Ramos (cell line): ENCODE results near the gene ZBTB1.
"Not testable (repeated sequence)": the region's sequence is repeated elsewhere in the genome, so short reads cannot be mapped to it uniquely, and the experiment has no call there.

Experiments used
- in situ Hi-C: fragments of 300-500 bp; cut with MboI; formaldehyde crosslinking; loops from one replicate; pipeline ENCODE4 v1.14.3; 2022; ENCODE audit warnings: low sequenced_read_pairs; ENCODE audit not compliant: unreplicated experiment

Gene ZBTB1

DNA sequence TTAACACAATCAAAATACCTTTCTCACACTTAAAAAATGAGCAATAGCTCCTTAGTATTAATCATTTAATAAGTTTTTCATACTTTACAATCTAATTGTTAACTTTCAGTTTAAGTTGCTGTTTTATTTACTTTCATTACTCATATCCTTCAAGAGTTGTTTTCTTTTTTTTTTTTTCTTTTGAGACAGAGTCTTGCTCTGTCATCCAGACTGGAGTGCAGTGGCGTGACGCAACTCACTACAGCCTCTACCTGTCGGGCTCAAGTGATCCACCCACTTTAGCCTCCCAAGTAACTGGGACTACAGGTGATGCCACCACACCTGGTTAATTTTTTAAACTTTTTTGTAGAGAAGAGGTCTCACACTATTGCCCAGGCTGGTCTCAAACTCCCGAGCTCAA, 16.1 kb downstream of the ZBTB1 start:
- in situ Hi-C loops, result no loop called here

DNA sequence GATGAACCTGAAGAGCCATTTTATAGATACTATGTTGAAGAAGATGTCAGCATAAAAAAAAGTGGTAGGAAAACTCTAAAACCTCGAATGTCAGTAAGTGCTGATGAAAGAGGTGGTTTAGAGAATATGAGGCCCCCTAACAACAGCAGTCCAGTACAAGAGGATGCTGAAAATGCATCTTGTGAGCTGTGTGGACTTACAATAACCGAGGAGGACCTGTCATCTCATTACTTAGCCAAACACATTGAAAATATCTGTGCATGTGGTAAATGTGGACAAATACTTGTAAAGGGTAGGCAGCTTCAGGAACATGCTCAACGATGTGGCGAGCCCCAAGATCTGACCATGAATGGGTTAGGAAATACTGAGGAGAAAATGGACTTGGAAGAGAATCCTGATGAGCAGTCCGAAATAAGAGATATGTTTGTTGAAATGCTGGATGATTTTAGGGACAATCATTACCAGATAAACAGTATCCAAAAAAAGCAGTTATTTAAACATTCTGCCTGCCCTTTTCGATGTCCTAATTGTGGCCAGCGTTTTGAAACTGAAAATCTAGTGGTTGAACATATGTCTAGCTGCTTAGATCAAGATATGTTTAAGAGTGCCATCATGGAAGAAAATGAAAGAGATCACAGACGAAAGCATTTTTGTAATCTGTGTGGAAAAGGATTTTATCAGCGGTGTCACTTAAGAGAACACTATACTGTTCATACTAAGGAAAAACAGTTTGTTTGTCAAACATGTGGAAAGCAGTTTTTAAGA, 18.2 kb downstream of the ZBTB1 start:
- in situ Hi-C loops, result no loop called here

DNA sequence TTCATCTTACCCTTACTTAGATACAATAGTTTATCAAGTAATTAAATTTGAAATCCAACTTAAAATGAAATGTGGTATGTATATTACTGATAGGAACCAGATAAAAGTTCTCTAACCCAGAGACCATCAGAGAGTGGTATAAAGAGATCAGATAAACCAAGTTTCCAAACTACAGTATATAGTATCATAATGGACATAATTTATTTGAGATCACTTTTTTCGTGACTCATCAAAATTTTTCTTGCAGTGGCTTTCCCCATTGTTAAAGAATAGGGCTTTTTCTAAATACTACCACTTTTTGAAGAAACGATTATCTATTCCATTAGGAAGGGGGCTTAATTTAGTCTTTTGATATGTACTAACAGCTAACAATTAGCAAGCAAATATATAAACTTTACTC, 20.8 kb downstream of the ZBTB1 start:
- in situ Hi-C loops, result no loop called here

DNA sequence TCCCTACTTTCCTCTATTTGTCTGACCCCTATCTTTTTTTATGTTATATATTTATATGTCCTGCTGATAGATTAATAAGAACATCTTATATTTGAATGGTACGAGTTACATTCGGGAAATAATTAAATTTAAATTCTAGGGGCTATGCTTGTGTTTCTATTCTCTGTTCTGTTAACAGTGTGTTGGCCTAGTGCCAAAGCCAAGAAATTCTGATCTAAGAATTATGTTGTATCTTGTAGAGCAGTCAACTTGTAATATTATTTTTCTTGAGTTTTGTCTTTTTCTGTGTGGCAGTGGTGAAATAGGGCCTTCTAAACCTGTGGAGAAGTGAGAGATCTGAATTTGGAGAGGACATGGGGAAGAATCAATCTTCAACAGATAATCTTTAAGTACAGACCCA, 27.0 kb downstream of the ZBTB1 start:
- in situ Hi-C loops, result no loop called here

DNA sequence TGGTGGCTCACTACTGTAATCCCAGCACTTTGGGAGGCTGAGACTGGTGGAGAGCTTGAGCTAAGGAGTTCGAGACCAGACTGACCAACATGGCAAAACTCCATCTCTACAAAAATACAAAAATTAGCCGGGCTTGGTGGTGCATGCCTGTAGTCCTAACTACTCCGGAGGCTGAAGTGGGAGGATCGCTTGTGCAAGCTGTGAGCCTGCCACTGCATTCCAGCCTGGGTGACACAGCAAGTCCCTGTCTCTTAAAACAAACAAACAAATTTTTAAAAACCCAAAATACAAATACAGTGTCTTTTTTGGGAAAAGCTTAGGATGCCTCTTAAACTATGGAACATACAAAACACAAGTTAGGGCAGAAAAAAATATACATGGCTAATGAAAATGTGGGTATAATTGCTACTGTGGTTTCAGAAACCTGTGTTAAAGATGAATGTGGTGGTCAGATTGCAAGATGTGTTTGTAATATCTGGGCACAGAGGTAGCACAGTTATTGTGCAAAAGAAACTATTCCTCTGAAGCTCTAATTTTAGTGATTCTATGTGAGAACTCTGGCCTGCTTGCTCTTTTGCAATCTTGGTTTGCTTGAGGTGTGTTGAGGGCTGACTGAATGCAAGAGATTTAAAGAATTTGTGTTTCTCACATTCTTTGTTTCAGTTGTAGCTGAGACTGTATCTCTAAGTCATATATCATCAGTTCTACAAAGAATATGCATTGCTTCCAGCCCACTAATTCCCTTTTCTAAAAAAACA, 32.1 kb downstream of the ZBTB1 start:
- in situ Hi-C loops, result no loop called here

DNA sequence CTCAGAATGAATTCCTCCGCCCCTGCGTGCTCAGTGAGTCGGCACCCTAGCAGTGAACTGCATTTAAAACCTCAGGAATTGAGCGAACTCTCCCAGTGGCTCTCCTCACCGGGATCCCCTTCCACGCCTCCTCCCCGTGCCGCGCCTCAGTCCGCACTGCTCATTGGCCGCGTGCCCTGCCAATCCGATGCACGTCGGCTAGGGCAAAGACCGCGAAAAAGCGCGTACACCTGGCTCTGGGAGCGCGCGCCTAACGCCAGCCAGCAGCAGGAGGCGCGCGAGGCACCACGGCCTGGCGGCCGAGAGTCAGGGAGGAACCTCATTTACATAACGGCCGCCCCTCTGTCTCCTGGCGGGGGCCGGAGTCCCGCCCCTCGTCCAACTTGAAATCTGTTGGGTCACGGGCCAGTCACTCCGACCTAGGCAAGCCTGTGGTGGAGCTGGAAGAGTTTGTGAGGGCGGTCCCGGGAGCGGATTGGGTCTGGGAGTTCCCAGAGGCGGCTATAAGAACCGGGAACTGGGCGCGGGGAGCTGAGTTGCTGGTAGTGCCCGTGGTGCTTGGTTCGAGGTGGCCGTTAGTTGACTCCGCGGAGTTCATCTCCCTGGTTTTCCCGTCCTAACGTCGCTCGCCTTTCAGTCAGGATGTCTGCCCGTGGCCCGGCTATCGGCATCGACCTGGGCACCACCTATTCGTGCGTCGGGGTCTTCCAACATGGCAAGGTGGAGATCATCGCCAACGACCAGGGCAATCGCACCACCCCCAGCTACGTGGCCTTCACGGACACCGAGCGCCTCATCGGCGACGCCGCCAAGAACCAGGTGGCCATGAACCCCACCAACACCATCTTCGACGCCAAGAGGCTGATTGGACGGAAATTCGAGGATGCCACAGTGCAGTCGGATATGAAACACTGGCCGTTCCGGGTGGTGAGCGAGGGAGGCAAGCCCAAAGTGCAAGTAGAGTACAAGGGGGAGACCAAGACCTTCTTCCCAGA, 35.9 kb downstream of the ZBTB1 start, which contains the start of gene HSPA2:
Gene HSPA2 (plus strand): TSS at position 534 of the 995 bp plus-strand sequence. CDS start 109 bp downstream, at position 643.
- in situ Hi-C loops, result no loop called here

DNA sequence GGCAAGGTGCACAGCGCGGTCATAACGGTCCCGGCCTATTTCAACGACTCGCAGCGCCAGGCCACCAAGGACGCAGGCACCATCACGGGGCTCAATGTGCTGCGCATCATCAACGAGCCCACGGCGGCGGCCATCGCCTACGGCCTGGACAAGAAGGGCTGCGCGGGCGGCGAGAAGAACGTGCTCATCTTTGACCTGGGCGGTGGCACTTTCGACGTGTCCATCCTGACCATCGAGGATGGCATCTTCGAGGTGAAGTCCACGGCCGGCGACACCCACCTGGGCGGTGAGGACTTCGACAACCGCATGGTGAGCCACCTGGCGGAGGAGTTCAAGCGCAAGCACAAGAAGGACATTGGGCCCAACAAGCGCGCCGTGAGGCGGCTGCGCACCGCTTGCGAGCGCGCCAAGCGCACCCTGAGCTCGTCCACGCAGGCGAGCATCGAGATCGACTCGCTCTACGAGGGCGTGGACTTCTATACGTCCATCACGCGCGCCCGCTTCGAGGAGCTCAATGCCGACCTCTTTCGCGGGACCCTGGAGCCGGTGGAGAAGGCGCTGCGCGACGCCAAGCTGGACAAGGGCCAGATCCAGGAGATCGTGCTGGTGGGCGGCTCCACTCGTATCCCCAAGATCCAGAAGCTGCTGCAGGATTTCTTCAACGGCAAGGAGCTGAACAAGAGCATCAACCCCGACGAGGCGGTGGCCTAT, 36.8 kb downstream of the ZBTB1 start:
- in situ Hi-C loops, result no loop called here

DNA sequence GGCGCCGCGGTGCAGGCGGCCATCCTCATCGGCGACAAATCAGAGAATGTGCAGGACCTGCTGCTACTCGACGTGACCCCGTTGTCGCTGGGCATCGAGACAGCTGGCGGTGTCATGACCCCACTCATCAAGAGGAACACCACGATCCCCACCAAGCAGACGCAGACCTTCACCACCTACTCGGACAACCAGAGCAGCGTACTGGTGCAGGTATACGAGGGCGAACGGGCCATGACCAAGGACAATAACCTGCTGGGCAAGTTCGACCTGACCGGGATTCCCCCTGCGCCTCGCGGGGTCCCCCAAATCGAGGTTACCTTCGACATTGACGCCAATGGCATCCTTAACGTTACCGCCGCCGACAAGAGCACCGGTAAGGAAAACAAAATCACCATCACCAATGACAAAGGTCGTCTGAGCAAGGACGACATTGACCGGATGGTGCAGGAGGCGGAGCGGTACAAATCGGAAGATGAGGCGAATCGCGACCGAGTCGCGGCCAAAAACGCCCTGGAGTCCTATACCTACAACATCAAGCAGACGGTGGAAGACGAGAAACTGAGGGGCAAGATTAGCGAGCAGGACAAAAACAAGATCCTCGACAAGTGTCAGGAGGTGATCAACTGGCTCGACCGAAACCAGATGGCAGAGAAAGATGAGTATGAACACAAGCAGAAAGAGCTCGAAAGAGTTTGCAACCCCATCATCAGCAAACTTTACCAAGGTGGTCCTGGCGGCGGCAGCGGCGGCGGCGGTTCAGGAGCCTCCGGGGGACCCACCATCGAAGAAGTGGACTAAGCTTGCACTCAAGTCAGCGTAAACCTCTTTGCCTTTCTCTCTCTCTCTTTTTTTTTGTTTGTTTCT, 37.6 kb downstream of the ZBTB1 start:
- in situ Hi-C loops, result no loop called here

GRCh38 chr14:64542836-64543201, 38.2 kb downstream of the ZBTB1 start:
- in situ Hi-C loops, result no loop called here

DNA sequence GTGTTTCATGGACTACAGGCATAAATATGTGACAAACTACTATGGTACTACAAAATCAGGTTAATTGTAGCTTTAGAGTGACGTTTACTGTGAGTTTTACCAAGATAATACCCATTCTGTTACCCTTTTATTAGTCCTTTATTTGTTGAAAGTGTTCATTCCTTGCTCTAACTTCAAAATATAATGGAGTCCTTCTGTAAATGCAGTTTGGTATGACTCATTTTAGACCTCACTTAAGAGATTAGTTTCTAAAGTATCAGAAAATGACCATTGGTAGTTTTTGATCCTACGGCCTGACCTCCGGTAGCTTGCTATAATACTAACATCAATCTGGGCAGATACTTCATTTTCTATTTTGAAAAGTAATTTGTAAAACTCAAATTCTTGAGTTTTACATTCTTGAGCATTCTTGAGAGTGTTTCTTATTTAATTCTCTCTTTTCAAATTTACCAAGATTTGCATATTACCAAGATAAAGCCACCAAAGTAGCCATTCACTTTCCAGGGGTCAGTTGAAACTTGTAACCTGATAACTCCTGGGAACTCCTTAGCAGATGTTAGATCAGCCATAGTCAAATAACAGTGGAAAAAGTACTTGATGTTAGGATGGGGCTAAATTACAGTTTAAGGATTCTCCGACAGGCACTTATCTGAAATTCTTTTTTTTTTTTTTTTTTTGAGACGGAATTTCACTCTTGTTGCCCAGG, 40.2 kb downstream of the ZBTB1 start:
- in situ Hi-C loops, result no loop called here

- in situ Hi-C loops, result no loop called here
Observed at GRCh38 chr14:64549016-64549415, 44.4 kb downstream of the ZBTB1 start.

GRCh38 chr14:64549791-64550620, 45.4 kb downstream of the ZBTB1 start, which contains the start of gene PPP1R36:
Gene PPP1R36, plus strand, starts transcription at chr14:64549961. Its CDS starts 37 bp downstream, at chr14:64549998.
- in situ Hi-C loops, result no loop called here

DNA sequence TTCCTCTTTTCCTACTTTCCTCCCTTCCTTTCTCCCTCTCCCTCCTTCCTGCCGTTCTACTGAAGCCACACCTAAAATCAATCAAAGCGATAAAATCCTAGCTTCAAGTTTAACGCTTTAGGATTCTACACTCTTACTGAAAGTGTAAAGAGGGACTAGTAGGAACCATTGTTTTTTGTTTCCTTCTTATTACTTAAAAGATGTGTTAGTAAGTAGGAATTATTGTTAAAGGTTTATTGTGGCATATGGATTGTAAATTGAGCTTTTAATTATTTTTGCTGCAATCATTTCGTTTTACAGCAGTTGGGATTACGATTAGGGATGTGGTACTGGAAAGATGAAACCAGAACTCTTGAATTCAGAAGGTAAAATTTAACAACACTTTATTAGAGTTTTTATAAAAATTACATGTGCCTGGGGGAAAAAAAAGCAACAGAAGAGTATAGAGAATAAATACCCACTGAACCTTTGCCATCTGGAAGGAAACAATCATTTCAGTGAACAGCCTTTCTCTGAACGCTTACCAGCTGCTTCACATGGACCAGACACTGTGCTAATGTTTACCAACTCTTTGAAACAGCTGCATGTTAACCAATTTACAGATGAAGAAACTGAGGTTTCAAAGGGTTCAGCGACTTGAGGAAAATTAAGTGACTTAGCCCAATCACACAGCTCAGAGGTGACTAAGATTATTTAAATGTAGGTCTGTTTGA, 46.2 kb downstream of the ZBTB1 start:
- in situ Hi-C loops, result no loop called here

DNA sequence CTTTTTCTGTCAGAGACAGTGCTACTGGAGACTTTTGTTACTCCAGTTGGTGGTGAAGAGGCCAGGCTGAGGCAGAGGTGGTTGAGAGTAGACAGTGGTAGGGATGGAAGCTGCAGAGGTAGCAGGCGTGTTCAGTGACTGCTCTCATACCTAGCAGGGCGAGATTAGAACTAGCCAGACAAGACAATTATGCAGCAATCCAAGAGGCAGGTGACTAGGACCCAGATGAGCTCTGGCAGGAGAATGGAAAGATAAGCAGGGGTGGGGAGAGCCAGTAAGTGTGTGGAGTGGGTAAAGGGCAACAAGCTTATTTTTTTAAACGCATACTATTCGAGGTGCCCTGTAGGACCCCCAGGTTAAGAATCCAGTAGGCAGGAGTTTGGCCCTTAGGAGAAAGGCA, 50.0 kb downstream of the ZBTB1 start:
- in situ Hi-C loops, result no loop called here

DNA sequence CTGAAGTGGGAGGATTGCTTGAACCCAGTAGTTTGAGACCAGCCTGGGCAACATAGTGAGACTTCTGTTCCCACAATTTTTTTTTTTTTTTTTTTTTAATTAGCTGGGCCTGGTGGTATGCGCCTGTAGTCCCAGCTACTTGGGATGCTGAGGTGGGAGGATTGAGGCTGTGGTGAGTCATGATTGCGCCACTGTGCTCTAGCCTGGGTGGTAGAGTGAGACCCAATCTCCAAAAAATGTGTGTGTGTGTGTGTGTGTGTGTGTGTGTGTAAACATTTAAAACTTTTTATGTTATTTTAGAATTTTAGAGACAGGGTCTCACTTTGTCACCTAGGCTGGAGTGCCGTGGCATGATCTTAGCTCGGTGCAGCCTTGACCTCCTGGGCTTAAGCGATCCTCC, 52.0 kb downstream of the ZBTB1 start:
- in situ Hi-C loops, result no loop called here

GRCh38 chr14:64558216-64558615, 53.6 kb downstream of the ZBTB1 start:
- in situ Hi-C loops, result not testable (repeated sequence)

- in situ Hi-C loops, result no loop called here
Observed at GRCh38 chr14:64561631-64562030, 57.1 kb downstream of the ZBTB1 start.
